IPS-NIHi7 (cell line): Measurements from ENCODE around the gene CCAR1.
"Not testable (repeated sequence)": the region's sequence is repeated elsewhere in the genome, so short reads cannot be mapped to it uniquely, and the experiment has no call there.

Experiments
- DNase-seq: peaks from one replicate; pipeline ENCODE4 v3.0.0; 2012; ENCODE audit warnings: mixed read lengths; ENCODE audit errors: extremely low spot score

CCAR1 gene

DNA sequence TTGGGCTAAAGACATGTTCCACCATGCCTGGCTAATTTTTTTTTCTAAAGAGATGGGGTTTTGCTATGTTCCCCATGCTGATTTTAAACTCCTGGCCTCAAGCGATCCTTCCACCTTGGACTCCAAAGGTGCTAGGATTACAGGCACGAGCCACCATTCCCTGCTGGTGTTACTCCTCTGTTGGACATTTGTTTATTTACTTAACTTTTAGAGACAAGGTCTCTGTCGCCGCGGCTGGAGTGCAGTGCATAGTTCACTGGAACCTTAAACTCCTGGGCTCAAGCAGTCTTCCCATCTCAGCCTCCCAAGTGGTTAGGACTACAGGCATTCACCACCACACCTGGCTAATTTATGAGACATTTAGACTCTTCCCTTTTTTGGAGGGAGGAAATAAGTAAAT lies 38.9 kb downstream of the CCAR1 start:
- no peak for DNase-seq

DNA sequence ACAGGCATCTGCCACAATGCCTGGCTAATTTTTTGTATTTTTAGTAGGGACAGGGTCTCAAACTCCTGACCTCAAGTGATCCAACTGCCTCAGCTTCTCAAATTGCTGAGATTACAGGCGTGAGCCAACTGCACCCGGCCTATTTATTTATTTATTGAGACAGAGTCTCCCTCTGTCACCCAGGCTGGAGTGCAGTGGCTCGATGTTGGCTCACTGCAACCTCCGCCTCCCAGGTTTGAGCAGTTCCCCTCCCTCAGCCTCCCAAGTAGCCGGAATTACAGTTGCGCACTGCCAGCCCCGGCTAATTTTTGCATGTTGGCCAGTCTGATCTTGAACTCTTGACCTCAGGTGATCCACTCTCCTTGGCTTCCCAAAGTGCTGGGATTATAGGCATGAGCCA lies 46.4 kb downstream of the CCAR1 start:
- not testable (repeated sequence) for DNase-seq

DNA sequence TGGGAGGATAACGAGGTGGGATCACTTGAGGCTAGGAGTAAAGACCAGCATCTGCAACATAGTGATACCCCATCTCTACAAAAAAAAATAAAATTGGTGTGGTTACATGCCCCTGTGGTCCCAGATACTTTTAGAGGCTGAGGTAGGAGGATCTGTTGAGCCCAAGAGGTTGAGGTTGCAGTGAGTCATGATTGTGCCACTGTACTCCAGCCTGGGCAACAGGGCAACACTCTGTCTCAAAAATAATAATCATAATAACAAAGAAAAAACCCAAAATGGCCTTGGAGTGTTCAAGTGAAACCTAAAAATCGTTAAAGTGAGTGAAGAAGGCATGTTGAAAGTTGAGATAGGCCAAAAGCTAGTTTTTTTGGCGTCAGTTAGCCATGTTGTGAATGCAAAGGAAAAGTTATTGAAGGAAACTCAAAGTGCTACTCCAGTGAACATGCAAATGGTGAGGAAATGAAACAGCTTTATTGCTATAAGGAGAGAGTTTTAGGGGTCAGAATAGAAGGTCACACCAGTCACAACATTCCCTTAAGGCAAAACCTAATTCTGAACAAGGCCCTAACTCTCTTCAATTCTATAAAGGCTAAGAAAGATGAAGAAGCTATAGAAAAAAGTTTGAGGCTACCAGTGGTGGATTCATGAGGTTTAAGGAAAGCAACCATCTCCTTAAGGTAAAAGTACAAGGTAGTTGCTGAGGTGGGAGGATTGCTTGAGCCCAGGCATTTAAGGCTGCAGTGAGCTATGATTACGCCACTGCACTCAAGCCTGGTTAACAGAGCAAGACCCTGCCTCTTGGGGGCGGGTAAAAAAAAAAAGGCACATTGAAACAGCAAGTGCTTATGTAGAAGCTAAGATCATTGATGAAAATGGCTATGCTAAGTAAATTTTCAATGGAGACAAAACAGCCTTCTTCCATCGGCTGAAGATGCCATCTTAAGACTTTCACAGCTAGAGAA lies 60.9 kb downstream of the CCAR1 start:
- no peak for DNase-seq

DNA sequence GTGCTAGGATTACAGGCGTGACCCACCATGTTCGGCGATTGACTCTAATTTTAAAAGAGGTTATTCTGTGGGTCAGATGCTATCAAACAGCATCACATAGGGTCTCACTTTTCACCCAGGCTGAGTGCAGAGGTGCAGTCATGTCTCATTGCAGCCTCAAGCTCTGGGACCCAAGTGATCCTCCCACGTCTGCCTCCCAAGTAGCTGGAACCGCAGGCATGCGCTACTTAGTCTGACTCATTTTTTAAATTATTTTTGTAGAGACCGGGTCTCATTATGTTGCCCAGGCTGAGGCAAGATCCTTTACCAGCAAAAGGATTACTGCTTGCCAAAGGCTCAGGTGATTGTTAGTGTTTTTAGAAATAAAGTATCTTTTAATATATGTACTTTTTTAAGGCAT lies 63.4 kb downstream of the CCAR1 start:
- no peak for DNase-seq

DNA sequence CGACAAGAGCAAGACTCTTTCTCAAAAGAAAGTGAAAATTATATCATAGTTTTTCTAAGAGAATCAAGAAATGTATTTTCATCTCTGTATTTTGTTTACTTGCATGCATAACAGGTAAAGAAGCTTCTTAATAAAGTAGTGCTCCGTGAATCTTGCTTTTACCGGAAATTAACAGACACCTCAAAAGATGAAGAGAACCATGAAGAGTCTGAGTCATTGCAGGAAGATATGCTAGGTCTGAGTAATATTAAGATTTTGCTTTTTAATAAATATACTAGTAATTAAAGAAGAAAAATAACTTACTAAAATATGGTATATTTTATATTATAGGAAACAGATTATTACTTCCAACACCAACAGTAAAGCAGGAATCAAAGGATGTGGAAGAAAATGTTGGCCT lies 66.8 kb downstream of the CCAR1 start:
- DNase-seq = no peak

DNA sequence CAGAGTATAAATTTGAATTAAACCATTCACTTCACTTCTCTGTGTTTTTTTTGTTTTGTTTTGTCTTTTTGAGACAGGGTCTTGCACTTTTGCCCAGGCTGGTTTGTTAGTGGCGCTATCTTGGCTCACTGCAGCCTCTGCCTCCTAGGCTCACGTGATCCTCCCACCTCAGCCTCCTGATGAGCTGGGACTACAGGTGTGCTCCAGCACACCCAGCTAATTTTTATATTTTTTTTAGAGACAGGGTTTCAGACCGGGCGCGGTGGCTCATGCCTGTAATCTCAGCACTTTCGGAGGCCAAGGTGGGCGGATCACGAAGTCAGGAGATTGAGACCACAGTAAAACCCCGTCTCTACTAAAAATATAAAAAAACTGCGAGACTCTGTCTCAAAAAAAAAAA lies 69.4 kb downstream of the CCAR1 start:
- no peak for DNase-seq

DNA sequence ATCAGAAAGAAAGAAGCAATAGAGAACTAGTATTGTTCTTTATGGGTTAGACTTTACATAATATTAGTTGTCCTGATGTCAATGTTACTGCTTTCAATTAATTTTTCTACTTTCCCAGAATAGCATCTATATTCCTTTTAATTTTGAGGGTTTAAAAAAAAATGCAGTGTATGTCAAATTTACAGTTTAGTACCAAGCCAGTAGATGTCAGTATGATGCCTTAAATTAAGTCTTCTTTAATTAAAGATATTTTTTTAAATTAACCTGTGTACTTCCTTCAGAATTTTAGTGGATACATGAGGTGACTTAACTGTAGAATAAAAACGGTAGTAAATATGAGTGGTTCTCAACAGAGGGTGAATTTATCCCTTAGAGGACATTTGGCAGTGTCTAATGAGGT lies 71.1 kb downstream of the CCAR1 start:
- DNase-seq = no peak

DNA sequence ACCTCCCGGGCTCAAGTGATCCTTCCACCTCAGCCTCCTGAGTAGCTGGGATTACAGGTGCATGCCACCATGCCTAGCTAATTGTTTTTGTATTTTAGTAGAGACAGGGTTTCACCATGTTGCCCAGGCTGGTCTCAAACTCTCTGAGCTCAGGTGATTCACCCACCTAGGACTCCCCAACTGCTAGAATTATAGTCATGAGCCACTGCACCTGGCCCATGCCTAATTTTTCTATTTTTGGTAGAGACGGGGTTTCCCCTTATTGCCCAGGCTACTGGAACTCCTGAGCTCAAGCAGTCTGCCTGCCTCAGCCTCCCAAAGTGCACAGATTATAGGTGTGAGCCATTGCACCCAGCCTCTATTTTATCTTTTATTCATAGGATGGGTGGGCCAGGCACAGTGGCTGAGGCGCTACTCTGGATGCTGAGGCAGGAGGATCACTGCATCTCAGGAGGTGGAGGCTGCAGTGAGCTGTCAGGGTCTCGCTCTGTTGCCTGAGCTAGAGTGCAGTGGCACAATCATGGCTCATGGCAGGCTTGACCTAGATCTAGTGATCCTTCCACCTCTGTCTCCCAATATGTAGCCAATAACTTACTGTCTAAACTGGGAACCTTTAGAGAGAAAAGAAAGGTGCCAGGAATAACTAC lies 75.0 kb downstream of the CCAR1 start:
- DNase-seq = no peak

DNA sequence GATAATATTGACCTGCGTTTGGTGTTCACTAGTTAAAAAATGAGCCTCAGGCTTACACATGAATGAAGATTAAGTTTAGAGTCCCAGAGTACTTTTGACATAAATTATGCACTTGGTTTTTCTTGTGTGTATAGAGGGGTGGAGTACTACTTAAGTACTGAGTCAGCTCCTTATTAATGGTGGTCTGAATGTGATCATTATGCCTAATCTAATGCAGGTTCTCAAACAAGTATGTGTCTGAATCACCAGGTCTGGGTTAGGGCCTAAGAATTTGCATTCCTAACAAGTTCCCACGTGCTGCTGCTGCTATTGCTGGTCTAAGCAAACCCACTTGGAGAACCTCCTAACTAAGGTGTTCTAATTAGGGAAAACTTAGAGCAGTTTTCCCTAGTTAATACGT lies 75.6 kb downstream of the CCAR1 start:
- no peak for DNase-seq

DNA sequence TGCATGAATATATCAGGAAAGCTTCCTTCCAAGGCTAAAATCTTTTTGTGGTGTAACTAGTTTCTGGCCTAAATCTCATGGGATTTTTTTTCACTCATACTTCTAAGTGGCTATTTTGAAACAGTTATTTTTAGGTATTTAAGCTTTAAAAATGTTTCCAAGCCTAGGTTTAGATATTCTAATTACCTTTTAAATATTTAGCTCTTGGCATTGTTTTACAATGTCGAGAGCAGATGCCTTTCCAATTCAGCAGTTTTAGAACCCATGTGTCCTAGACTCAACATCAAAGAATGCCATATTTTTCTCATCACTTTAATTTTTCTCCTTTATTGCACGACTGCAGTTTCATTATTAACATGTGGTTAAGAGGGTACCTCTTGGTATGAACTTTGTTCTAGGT lies 79.2 kb downstream of the CCAR1 start:
- DNase-seq = no peak

DNA sequence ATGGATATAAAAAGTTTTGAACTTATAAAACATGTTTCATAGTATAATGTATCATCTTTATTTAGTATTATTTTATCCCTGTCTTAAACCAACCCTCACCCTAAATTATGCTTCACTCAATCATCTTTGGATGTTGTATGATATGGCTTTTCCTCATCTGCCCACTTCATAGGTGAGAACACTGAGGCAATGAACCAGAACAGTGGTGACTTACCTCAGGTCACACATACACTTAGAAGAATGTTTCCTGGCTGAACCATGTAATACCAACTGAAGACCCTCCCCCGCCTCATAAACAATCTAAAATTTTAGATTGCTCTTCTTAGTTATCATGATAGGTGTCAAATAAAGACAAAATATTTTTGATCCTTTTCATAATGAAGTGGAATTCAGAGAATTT lies 83.7 kb downstream of the CCAR1 start:
- DNase-seq = no peak

DNA sequence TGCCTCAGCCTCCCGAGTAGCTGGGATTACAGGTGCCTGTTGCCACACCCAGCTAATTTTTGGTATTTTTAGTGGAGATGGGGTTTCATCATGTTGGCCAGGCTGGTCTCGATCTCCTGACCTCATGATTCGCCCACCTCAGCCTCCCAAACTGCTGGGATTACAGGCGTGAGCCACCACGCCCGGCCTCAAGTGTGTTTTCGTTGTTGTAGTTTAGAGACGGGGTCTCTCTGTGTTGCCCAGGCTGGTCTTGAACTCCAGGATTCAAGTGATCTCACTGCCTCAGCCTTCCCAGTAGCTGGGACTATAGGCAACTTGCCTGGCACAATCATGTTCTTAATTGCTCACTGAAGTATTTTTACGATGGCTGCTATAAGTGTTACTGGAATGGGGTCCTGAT lies 89.8 kb downstream of the CCAR1 start:
- not testable (repeated sequence) for DNase-seq

DNA sequence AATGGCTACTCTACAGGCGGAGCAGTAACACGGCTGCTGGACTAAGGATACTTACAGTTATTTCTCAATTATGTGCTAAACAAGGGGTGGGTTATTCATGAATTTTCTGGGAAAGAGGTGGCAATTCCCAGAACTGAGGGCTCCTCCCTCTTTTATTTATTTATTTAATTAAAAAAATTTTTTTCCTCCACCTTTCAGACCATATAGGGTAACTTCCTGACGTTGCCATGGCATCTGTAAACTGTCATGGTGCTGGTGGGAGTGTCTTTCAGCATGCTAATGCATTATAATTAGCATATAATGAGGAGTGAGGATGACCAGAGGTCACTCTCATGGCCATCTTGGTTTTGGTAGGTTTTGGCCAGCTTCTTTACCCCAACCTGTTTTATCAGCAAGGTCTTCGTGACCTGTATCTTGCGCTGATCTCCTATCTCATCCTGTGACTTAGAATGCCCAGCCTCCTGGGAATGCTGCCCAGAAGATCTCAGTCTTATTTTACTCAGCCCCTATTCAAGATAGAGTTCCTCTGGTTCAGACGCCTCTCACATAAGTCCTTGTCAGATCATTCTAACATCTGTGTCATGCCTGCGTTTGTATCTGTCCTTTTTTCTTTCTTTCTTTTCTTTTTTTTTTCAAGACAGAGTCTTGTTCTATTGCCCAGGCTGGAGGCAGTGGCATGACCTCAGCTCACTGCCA lies 90.4 kb downstream of the CCAR1 start:
- no peak for DNase-seq

DNA sequence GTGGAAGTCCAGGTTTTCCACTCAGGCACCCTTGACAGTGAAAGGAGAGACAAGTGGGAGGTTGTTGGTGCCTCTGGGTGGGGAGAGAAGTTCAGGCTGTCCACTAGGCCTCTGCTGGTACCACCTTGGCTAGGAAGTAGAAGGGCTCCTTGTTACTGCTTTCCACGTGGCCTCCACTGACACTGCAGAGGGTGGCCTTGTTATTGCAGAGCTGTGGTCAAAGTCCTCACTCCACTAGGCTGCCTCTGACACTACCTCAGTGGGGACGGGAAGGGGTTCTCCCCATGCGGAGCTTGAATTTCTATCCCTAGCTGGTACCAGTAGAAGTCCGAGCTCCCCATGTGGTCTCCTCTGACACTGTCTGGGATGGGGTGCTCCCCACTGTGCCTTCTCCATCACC lies 91.4 kb downstream of the CCAR1 start:
- DNase-seq = no peak

DNA sequence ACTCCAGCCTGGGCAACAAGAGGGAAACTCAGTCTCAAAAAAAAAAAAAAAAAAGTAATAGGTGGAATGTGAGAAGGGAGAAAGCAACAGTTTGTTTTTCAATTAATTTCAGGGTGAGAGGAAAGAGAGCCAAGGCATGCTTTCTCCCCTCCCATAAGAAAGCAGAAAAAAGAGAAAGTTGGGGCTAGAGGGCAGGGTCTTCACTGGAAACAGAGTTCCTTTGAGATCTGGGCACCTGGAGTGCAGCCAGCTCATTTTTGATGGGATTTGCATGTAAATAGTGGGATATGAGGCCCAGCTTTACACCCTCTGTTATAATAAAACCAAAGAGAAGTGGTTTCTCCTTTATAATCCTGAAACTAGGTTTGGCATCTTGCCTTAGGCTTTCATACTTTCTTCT lies 92.5 kb downstream of the CCAR1 start:
- no peak for DNase-seq

DNA sequence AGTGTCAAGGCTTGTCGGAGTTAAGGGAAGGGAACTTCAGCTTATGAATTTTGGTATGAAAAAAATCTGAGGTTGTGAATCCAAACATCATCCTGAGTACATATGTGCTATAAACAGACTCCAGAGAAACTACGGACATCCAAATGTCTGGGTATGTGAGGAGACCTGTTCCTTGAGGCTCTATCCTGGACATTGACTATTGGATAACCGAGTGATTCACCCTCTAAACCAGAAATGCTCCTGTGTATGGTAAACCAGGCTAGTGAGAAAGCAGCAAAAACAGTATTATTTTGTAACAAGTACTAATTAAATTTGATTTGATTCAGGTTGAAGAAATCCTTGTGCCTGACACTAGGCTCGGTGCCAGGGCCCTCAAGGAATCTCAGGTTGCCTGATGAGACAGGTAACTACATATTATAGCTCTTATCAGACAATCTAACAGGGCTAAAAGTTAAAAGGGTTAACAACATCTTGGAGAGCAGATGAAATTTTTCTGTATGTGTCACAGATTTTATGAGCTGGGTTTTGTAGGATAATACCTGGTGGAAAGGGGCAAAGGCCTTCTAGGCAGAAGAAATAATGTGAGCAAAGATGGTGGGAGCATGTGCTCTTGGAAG lies 95.9 kb downstream of the CCAR1 start:
- no peak for DNase-seq

DNA sequence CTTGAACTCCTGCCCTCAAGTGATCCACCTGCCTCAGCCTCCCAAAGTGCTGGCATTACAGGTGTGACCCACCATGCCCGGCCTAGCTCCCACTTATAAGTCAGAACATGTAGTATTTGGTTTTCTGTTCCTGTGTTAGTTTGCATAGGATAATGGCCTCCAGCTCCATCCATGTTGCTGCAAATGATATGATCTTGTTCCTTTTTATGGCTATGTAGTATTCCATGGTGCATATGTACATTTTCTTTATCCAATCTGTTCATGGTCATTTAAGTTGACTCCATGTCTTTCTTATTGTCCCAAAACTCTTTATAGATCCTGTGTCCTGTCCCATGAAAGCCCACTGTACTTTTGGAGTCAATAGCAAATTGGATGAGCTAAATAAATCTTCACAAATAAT lies 99.3 kb downstream of the CCAR1 start:
- DNase-seq = not testable (repeated sequence)

DNA sequence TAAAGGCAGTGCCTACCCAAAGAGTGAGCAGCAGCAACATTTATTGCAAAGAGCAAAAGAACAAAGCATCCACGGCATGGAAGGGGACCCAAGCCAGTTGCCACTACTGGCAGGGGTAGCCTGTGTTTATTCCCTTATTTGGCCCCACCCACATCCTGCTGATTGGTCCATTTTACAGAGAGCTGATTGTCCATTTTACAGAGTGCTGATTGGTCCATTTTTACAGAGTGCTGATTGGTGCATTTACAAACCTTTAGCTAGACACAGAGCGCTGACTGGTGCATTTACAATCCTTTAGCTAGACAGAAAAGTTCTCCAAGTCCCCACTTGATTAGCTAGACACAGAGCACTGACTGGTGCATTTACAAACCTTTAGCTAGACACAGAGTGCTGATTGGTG lies 101.6 kb downstream of the CCAR1 start:
- DNase-seq = not testable (repeated sequence)

DNA sequence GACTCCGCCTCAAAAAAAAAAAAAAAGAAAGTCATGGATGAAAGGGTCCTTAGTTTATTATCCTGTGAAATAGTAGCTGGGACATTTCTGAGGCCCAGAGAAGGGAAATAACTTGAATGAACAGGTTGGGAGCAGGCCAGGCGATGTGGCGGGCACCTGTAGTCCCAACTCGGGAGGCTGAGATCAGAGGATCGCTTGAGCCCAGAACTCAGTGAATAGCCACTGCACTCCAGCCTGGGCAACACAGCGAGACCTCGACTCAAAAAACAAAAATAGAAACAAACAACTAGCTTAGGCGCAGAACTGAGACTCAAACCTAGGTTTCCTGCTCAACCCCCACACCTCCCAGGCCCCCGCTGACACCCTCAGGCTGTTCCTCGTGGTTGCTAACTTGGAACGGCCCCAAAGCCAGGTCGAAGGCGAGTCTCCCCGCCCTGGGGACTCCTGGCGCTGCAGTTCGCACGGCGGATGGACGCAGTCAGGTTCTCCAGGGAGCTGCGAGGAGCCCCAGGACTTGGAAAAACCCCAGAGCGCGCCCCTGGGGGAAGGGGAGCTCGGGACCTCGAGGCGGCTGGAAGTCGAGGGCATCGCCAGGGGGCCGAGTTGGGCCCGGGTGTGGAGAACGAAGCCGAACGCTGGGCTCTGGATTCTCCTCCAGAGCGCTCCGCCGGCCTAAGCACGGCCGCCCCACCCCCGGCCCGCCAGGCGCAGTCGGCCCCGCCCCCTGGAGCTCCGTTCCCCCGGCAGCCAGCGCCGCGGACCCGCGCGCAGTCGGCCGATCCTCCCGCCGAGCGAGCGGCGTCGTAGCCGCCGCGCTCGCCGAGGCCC lies 105.9 kb downstream of the CCAR1 start, which contains the start of gene STOX1:
STOX1 (plus strand) TSS at position 768 of the 828 bp plus-strand sequence. CDS start 93 bp downstream, outside the sequence.
- DNase-seq = peak; percentile 90

DNA sequence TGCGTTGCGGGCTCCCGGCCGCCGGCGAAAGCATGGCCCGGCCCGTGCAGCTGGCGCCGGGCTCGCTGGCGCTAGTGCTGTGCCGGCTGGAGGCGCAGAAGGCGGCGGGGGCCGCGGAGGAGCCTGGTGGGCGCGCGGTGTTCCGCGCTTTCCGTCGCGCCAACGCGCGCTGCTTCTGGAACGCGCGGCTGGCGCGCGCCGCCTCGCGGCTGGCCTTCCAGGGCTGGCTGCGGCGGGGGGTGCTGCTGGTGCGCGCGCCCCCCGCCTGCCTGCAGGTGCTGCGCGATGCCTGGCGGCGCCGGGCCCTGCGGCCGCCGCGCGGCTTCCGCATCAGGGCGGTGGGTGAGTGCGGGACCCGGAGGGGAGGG lies 106.5 kb downstream of the CCAR1 start:
- DNase-seq = not testable (repeated sequence)

DNA sequence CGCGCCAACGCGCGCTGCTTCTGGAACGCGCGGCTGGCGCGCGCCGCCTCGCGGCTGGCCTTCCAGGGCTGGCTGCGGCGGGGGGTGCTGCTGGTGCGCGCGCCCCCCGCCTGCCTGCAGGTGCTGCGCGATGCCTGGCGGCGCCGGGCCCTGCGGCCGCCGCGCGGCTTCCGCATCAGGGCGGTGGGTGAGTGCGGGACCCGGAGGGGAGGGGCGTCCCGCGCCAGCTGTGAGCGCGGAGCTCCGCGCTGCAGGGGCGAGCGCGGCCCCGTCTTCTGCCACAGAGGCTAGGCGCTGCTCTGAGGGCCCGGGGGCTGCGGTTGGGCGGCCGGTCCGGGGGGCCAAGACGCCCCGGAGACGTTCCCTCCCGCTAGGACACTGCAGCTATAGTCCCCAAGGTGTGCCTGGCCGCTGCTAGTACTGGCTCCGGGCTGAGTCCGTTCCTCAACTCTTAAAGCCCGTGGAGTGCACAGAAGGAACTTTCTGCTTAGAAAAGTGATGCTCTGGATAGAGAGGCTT lies 107.1 kb downstream of the CCAR1 start:
- DNase-seq = not testable (repeated sequence)
